ENCODE results near the gene PTPRN2.
"Not testable (repeated sequence)": the region's sequence is repeated elsewhere in the genome, so short reads cannot be mapped to it uniquely, and the experiment has no call there.

Gene PTPRN2

DNA sequence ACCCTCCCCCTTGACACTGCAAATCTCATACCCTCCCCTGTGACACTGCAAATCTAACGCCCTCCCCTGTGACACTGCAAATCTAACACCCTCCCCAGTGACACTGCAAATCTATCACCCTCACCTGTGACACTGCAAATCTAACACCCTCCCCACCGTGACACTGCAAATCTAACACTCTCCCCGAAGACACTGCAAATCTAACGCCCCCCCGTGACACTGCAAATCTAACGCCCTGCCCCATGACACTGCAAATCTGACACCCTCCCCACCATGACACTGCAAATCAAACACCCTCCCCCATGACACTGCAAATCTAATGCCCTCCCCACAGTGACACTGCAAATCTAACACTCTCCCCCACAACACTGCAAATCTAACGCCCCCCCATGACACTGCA is 647.1 kb downstream of the PTPRN2 start:
- in situ Hi-C loops (cut with HindIII; ENCODE audit: low sequenced_read_pairs), result no loop called here
- no peak overlapping the region for H3K4me3 ChIP-seq (ENCODE audit: low read depth, low read length)
- TF ChIP-seq CTCF (IDR thresholded peaks at IDR 0.05; ENCODE audit: low read depth, low read length, missing control alignments), result no peak
- no peak for DNase-seq (ENCODE audit: low read depth)

DNA sequence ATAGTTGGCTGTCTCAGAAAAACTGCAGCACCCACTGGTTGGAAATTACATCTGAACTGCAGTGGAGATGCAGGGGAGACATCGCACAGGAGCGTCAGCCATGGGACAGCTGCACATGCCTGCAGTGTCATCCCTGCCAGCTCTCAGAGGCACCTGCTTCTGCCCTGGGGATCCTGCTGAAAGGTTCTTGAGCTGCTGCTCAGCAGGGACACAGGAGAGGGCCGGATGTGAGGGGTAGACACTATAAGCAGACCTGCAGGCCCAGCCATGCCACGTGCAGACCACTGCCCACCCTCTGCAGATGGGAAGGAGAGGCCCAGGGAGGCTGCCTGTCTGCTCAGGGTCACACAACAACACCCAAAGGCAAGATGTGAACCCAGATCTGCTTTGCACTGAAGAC is 649.4 kb downstream of the PTPRN2 start:
- TF ChIP-seq CTCF (IDR thresholded peaks at IDR 0.05; ENCODE audit: low read depth, low read length, missing control alignments), result no peak
- no peak overlapping the region for H3K4me3 ChIP-seq (ENCODE audit: low read depth, low read length)
- in situ Hi-C loops (cut with HindIII; ENCODE audit: low sequenced_read_pairs), result no loop called here
- no peak for DNase-seq (ENCODE audit: low read depth)

DNA sequence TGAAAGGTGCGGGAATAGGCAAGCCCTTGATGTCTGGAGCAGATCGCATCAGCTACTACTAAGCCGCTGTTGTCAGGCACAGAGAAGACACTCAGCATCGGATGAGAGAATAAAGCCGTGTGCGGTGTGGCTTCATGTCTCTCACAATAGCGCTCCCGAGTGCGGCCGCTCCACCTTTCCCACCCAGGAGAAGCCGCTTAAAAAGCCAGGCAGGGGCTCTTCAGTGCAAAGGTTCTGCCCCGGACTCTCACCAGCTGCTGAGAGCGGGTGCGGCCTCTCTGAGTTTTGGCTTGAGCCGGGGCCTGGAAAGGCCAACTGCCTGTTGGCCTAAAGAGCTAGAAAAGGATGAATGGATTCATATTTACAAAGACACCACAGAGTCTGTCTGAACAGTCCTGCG is 650.2 kb downstream of the PTPRN2 start:
- DNase-seq (ENCODE audit: low read depth), result no peak
- no peak for TF ChIP-seq CTCF (IDR thresholded peaks at IDR 0.05; ENCODE audit: low read depth, low read length, missing control alignments)
- H3K4me3 ChIP-seq (ENCODE audit: low read depth, low read length), result no peak overlapping the region
- in situ Hi-C loops (cut with HindIII; ENCODE audit: low sequenced_read_pairs), result no loop called here

DNA sequence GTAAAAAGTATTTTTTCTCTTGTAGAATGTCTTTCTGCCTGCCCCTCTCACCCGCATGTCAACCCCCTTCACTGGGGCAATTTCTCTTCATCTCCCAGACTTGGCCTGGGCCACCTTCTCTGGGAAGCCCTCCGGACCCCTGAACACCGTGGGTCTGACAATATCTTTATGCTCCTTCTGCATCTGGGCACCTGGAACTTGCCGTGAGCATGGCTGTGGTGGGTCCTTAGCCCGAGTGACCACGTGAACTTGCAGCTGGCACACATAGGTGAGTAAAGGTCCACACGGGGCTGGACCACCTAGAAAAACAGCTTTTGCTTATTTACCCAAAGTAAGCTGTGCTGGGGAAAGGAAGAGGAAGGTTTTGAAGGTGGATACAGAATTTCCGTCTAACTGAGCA is 650.6 kb downstream of the PTPRN2 start:
- no peak for DNase-seq (ENCODE audit: low read depth)
- in situ Hi-C loops (cut with HindIII; ENCODE audit: low sequenced_read_pairs), result no loop called here
- H3K4me3 ChIP-seq (ENCODE audit: low read depth, low read length), result no peak overlapping the region
- no peak for TF ChIP-seq CTCF (IDR thresholded peaks at IDR 0.05; ENCODE audit: low read depth, low read length, missing control alignments)

DNA sequence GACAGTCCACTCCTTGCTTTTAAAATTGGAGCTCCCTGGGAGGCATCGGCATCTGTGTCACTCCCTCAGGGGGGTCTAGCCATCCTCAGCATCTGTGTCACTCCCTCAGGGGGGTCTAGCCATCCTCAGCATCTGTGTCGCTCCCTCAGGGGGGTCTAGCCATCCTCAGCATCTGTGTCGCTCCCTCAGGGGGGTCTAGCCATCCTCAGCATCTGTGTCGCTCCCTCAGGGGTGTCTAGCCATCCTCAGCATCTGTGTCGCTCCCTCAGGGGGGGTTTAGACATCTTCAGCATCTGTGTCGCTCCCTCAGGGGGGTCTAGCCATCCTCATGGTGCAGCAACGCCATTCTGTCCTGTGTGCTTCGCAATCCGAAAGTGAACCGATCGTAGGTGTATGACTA is 651.9 kb downstream of the PTPRN2 start:
- DNase-seq (ENCODE audit: low read depth); in situ Hi-C loops (cut with HindIII; ENCODE audit: low sequenced_read_pairs); H3K4me3 ChIP-seq (ENCODE audit: low read depth, low read length): not testable (repeated sequence)

DNA sequence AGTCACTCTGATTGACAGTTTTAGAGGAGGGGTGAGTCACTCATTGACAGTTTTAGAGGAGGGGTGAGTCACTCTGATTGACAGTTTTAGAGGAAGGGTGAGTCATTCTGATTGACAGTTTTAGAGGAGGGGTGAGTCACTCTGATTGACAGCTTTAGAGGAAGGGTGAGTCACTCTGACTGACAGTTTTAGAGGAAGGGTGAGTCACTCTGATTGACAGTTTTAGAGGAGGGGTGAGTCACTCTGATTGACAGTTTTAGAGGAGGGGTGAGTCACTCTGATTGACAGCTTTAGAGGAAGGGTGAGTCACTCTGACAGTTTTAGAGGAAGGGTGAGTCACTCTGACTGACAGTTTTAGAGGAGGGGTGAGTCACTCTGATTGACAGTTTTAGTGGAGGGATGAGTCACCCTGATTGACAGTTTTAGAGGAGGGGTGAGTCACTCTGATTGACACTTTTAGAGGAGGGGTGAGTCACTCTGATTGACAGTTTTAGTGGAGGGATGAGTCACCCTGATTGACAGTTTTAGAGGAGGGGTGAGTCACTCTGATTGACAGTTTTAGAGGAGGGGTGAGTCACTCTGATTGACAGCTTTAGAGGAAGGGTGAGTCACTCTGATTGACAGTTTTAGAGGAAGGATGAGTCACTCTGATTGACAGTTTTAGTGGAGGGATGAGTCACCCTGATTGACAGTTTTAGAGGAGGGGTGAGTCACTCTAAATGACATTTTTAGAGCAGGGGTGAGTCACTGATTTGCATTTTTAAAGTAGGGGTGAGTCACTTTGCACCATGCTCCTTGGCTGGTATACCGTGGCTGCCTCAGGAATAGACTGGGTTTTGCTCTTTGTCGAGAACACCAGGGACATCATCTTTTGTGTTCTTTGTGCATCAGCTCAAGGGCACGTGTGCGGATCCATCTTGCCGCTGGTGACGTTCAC is 654.1 kb downstream of the PTPRN2 start:
- in situ Hi-C loops (cut with HindIII; ENCODE audit: low sequenced_read_pairs); H3K4me3 ChIP-seq (ENCODE audit: low read depth, low read length); DNase-seq (ENCODE audit: low read depth): not testable (repeated sequence)

DNA sequence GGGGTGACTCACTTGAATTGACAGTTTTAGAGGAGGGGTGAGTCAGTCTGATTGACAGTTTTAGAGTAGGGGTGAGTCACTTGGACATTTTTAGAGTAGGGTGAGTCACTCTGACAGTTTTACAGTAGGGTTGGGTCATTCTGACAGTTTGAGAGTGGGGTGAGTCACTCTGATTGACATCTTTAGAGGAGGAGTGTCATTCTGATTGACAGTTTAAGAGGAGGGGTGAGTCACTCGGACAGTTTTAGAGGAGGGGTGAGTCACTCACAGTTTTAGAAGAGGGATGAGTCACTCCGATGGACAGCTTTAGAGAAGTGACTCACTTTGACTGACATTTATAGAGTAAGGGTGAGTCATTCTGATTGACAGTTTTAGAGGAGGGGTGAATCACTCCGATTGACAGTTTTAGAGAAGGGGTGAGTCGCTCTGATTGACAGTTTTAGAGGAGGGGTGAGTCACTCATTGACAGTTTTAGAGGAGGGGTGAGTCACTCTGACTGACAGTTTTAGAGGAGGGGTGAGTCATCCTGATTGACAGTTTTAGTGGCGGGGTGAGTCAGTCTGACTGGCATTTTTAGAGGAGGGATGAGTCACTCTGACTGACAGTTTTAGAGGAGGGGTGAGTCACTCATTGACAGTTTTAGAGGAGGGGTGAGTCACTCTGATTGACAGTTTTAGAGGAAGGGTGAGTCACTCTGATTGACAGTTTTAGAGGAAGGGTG is 655.0 kb downstream of the PTPRN2 start:
- in situ Hi-C loops (cut with HindIII; ENCODE audit: low sequenced_read_pairs), result no loop called here
- no peak for DNase-seq (ENCODE audit: low read depth)
- no peak overlapping the region for H3K4me3 ChIP-seq (ENCODE audit: low read depth, low read length)
- no peak for TF ChIP-seq CTCF (IDR thresholded peaks at IDR 0.05; ENCODE audit: low read depth, low read length, missing control alignments)

Measured in astrocyte of the cerebellum (primary cell).